ENCODE data around the gene C10orf105. TPM values are rescaled to one million over a fixed set of nuclear protein-coding genes. Genes with fewer than 3 reads are reported as not detected.

The C10orf105 gene
- polyA plus RNA-seq, 1 of the 3 experiments (the other 2 are of a cell fraction) = not detected

GRCh38 chr10:71755179-71755879, 35.8 kb upstream of the C10orf105 start:
- WGBS (ENCODE audit: low lambda C conversion rate) = 86% methylated on average over 9 of the region's 16 CpGs
- H3K9me2 ChIP-seq = no peaks in the 10 kb centered on the region
- no peaks in the 10 kb centered on the region for H3K79me2 ChIP-seq (ENCODE audit: insufficient read depth)
- no peak for DNase-seq
- TF ChIP-seq RFX5 (IDR thresholded peaks at IDR 0.05; ENCODE audit: low read length) (no peak), FOXJ3 (CRISPR knock-in tag; IDR thresholded peaks at IDR 0.05) (no peak), USF2 (IDR thresholded peaks at IDR 0.05; ENCODE audit: borderline replicate concordance, low read depth, low read length) (no peak), MEF2A (IDR thresholded peaks at IDR 0.05; ENCODE audit: borderline replicate concordance, low read depth) (no peak), MXI1 (IDR thresholded peaks at IDR 0.05; ENCODE audit: low read depth, low read length) (no peak), RCOR1 (IDR thresholded peaks at IDR 0.05; ENCODE audit: low read length) (no peak), GABPA (IDR thresholded peaks at IDR 0.05; ENCODE audit: low read depth) (no peak), PBX3 (IDR thresholded peaks at IDR 0.05) (no peak), SMC3 (IDR thresholded peaks at IDR 0.05; ENCODE audit: low read depth, low read length) (no peak), EZH2phosphoT487 (IDR thresholded peaks at IDR 0.05; ENCODE audit: borderline replicate concordance, low read depth) (no peak)
- ChIA-PET POLR2A (no interaction called here), CTCF (interaction anchor here (1.0 to 2.8 kb wide), 7 partner anchors 8 to 440 kb away, joined by 3 to 21 read pairs (median 3); partner anchors contain the start of gene VSIR)
- no peaks in the 10 kb centered on the region for H4K20me1 ChIP-seq (ENCODE audit: insufficient read depth)
- peaks cover 0 to 18% of the 10 kb centered on the region in 2 experiments; a peak in 1 of 4 replicates for H3K4me1 ChIP-seq (ENCODE audit: control insufficient read depth in 1 of 2, insufficient read depth in 2 of 2, low read depth in 1 of 2, low read length in 1 of 2)
- no peak overlapping the region for H2AFZ ChIP-seq (ENCODE audit: low read depth)
- no peak overlapping the region for H3K4me3 ChIP-seq (ENCODE audit: low read depth in 2 of 2, low read length in 1 of 2)
- H3K9me3 ChIP-seq = no peaks in the 10 kb centered on the region
- H3K36me3 ChIP-seq (replicated peaks in 1 of 2; ENCODE audit: control insufficient read depth in 1 of 2, insufficient read depth in 2 of 2, low read length in 1 of 2) = no peaks in the 10 kb centered on the region
- H3F3A ChIP-seq (replicated peaks; ENCODE audit: insufficient read depth) = no peaks in the 10 kb centered on the region
- no peak overlapping the region for H3K4me2 ChIP-seq
- no peaks in the 10 kb centered on the region for H3K27me3 ChIP-seq (ENCODE audit: insufficient read depth)
- H3K27ac ChIP-seq (ENCODE audit: low read depth in 2 of 2, low read length in 1 of 2) = no peak overlapping the region
- H3K9ac ChIP-seq = no peak overlapping the region

- Histone ChIP-seq H3K9me2 (no peaks in the 10 kb centered on the region), H4K20me1 (ENCODE audit: insufficient read depth) (no peaks in the 10 kb centered on the region), H3K36me3 (replicated peaks in 1 of 2; ENCODE audit: control insufficient read depth in 1 of 2, insufficient read depth in 2 of 2, low read length in 1 of 2) (no peaks in the 10 kb centered on the region), H3K9ac (no peak overlapping the region), H3K9me3 (no peaks in the 10 kb centered on the region), H2AFZ (ENCODE audit: low read depth) (no peak overlapping the region), H3F3A (replicated peaks; ENCODE audit: insufficient read depth) (no peaks in the 10 kb centered on the region), H3K27me3 (ENCODE audit: insufficient read depth) (no peaks in the 10 kb centered on the region), H3K27ac (ENCODE audit: low read depth in 2 of 2, low read length in 1 of 2) (no peak overlapping the region), H3K79me2 (ENCODE audit: insufficient read depth) (no peaks in the 10 kb centered on the region), H3K4me3 (ENCODE audit: low read depth in 2 of 2, low read length in 1 of 2) (no peak overlapping the region), H3K4me1 (ENCODE audit: control insufficient read depth in 1 of 2, insufficient read depth in 2 of 2, low read depth in 1 of 2, low read length in 1 of 2) (peaks cover 0 to 18% of the 10 kb centered on the region in 2 experiments; a peak in 1 of 4 replicates), H3K4me2 (no peak overlapping the region)
- no peak for DNase-seq
- CTCF ChIA-PET = interaction anchor here (1.2 to 2.8 kb wide), 4 partner anchors 8 to 57 kb away, joined by 3 to 21 read pairs (median 4); partner anchors contain the start of gene VSIR
- POLR2A ChIA-PET = no interaction called here
- WGBS (ENCODE audit: low lambda C conversion rate) = 92% methylated on average over 3 of the region's 3 CpGs
- TF ChIP-seq MXI1 (IDR thresholded peaks at IDR 0.05; ENCODE audit: low read depth, low read length) (no peak), MEF2A (IDR thresholded peaks at IDR 0.05; ENCODE audit: borderline replicate concordance, low read depth) (no peak), RXRA (IDR thresholded peaks at IDR 0.05; ENCODE audit: borderline replicate concordance, low read depth) (no peak), USF2 (IDR thresholded peaks at IDR 0.05; ENCODE audit: borderline replicate concordance, low read depth, low read length) (no peak), TEAD4 (IDR thresholded peaks at IDR 0.05; ENCODE audit: borderline replicate concordance, insufficient read depth) (no peak), POLR2AphosphoS5 (IDR thresholded peaks at IDR 0.05; ENCODE audit: low read depth, low read length) (no peak), FOXM1 (IDR thresholded peaks at IDR 0.05; ENCODE audit: low read depth) (no peak), FOSL2 (IDR thresholded peaks at IDR 0.05; ENCODE audit: borderline replicate concordance, low read depth) (no peak), TAF1 (IDR thresholded peaks at IDR 0.05; ENCODE audit: borderline replicate concordance, low read depth, low read length) (no peak), YY1 (IDR thresholded peaks at IDR 0.05; ENCODE audit: low read depth) (no peak), REST (IDR thresholded peaks at IDR 0.05; ENCODE audit: low read depth, low read length) (no peak), PBX3 (IDR thresholded peaks at IDR 0.05) (no peak)
Measured at GRCh38 chr10:71754562-71754961, 35.0 kb upstream of the C10orf105 start.
